Measurements from ENCODE around the gene NIP7. TPM values are rescaled to one million over a fixed set of nuclear protein-coding genes. Genes with fewer than 3 reads are reported as not detected.

The NIP7 gene
- total and polyA plus RNA-seq, 9 of the 15 experiments (the other 6 are each of a cell fraction or from before 2014, with no cell fraction given) = 28.9 to 85.5 (median 72.5) TPM

GRCh38 chr16:69339289-69340094, at the start of gene NIP7, which contains the start of gene COG8 (continued):
- TF ChIP-seq, protein P1, sequence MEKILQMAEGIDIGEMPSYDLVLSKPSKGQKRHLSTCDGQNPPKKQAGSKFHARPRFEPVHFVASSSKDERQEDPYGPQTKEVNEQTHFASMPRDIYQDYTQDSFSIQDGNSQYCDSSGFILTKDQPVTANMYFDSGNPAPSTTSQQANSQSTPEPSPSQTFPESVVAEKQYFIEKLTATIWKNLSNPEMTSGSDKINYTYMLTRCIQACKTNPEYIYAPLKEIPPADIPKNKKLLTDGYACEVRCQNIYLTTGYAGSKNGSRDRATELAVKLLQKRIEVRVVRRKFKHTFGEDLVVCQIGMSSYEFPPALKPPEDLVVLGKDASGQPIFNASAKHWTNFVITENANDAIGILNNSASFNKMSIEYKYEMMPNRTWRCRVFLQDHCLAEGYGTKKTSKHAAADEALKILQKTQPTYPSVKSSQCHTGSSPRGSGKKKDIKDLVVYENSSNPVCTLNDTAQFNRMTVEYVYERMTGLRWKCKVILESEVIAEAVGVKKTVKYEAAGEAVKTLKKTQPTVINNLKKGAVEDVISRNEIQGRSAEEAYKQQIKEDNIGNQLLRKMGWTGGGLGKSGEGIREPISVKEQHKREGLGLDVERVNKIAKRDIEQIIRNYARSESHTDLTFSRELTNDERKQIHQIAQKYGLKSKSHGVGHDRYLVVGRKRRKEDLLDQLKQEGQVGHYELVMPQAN (IDR thresholded peaks at IDR 0.05; ENCODE audit: borderline replicate concordance) = peak; percentile 98
- TF ChIP-seq TAF15 (IDR thresholded peaks at IDR 0.05; ENCODE audit: low read depth, low read length) (no peak), PTTG1 (tag; IDR thresholded peaks at IDR 0.05; ENCODE audit: low read depth) (no peak), ATF7 (IDR thresholded peaks at IDR 0.05) (peak; percentile 91), GABPA (tag; conservative IDR thresholded peaks at IDR 0.05; ENCODE audit: low read depth) (peak; percentile 99), ZBTB9 (CRISPR knock-in tag; IDR thresholded peaks at IDR 0.05) (no peak), MCM5 (IDR thresholded peaks at IDR 0.05; ENCODE audit: low read depth) (no peak), ATF4 (CRISPR knock-in tag; IDR thresholded peaks at IDR 0.05) (no peak), ETV6 (IDR thresholded peaks at IDR 0.05; ENCODE audit: borderline replicate concordance in 1 of 2, low read depth in 2 of 2, low read length in 1 of 2) (no peak; a peak in 1 of 4 replicates), ETV6 (CRISPR knock-in tag; IDR thresholded peaks at IDR 0.05; ENCODE audit: borderline replicate concordance) (no peak), ZNF696 (CRISPR knock-in tag; conservative IDR thresholded peaks at IDR 0.05) (no peak), CBFA2T2 (conservative IDR thresholded peaks at IDR 0.05) (no peak), TAF1 (IDR thresholded peaks at IDR 0.05; ENCODE audit: control insufficient read depth, extremely low read depth, insufficient read depth, low read length, severe bottlenecking) (peak; percentile 97), TAL1 (IDR thresholded peaks at IDR 0.05) (no peak), STAT5A (IDR thresholded peaks at IDR 0.05; ENCODE audit: borderline replicate concordance, low read length) (peak; percentile 61; the same call in 1 of the 2 replicates), NEUROD1 (IDR thresholded peaks at IDR 0.05; ENCODE audit: borderline replicate concordance, low read depth, low read length, partially characterized antibody) (peak; percentile 44)
- TF ChIP-seq, protein P2, sequence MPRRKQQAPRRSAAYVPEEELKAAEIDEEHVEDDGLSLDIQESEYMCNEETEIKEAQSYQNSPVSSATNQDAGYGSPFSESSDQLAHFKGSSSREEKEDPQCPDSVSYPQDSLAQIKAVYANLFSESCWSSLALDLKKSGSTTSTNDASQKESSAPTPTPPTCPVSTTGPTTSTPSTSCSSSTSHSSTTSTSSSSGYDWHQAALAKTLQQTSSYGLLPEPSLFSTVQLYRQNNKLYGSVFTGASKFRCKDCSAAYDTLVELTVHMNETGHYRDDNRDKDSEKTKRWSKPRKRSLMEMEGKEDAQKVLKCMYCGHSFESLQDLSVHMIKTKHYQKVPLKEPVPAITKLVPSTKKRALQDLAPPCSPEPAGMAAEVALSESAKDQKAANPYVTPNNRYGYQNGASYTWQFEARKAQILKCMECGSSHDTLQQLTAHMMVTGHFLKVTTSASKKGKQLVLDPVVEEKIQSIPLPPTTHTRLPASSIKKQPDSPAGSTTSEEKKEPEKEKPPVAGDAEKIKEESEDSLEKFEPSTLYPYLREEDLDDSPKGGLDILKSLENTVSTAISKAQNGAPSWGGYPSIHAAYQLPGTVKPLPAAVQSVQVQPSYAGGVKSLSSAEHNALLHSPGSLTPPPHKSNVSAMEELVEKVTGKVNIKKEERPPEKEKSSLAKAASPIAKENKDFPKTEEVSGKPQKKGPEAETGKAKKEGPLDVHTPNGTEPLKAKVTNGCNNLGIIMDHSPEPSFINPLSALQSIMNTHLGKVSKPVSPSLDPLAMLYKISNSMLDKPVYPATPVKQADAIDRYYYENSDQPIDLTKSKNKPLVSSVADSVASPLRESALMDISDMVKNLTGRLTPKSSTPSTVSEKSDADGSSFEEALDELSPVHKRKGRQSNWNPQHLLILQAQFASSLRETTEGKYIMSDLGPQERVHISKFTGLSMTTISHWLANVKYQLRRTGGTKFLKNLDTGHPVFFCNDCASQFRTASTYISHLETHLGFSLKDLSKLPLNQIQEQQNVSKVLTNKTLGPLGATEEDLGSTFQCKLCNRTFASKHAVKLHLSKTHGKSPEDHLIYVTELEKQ (CRISPR knock-in tag; IDR thresholded peaks at IDR 0.05) = no peak

All from K562 (cell line).